NCI-H526 treated with DMSO at 0.1 percent for 48 hours (cell line): ENCODE results near the gene GP5.

ENCODE experiments used
- DNase-seq: peaks from one replicate; lab custom pipeline; 2025; lab: John Stamatoyannopoulos, UW

Gene GP5

GRCh38 chr3:194376241-194376560 lies 22.9 kb downstream of the GP5 start:
- DNase-seq, result no peak

- no peak for DNase-seq
Measured at GRCh38 chr3:194375473-194376240, 23.4 kb downstream of the GP5 start.

- no peak for DNase-seq
Measured at GRCh38 chr3:194374935-194375334, 24.1 kb downstream of the GP5 start.

- no peak for DNase-seq
Measured at GRCh38 chr3:194373899-194374298, 25.2 kb downstream of the GP5 start.

GRCh38 chr3:194373028-194373427 lies 26.0 kb downstream of the GP5 start:
- DNase-seq, result no peak

- DNase-seq, result no peak
Measured at GRCh38 chr3:194370753-194371152, 28.3 kb downstream of the GP5 start.

- DNase-seq, result no peak
Measured at GRCh38 chr3:194369522-194370279, 29.4 kb downstream of the GP5 start, which contains the start of gene LRRC15. LRRC15 (minus strand) TSS chr3:194369743; CDS start chr3:194361043, 8,700 bp downstream.

GRCh38 chr3:194368918-194369317 lies 30.1 kb downstream of the GP5 start:
- no peak for DNase-seq

GRCh38 chr3:194367992-194368841 lies 30.8 kb downstream of the GP5 start:
- no peak for DNase-seq

GRCh38 chr3:194365978-194366490 lies 33.0 kb downstream of the GP5 start:
- DNase-seq, result no peak

GRCh38 chr3:194365526-194365925 lies 33.5 kb downstream of the GP5 start:
- no peak for DNase-seq

- DNase-seq, result no peak
Measured at GRCh38 chr3:194364652-194365434, 34.2 kb downstream of the GP5 start.

GRCh38 chr3:194364314-194364651 lies 34.8 kb downstream of the GP5 start:
- DNase-seq, result no peak

- DNase-seq, result no peak
Measured at GRCh38 chr3:194360568-194360967, 38.5 kb downstream of the GP5 start.

GRCh38 chr3:194357681-194358080 lies 41.4 kb downstream of the GP5 start:
- no peak for DNase-seq

GRCh38 chr3:194355379-194355778 lies 43.7 kb downstream of the GP5 start:
- no peak for DNase-seq

GRCh38 chr3:194354315-194354714 lies 44.8 kb downstream of the GP5 start:
- DNase-seq, result no peak

GRCh38 chr3:194352667-194353246 lies 46.3 kb downstream of the GP5 start:
- DNase-seq, result no peak

GRCh38 chr3:194351952-194352536 lies 47.0 kb downstream of the GP5 start:
- no peak for DNase-seq

- no peak for DNase-seq
Measured at GRCh38 chr3:194351080-194351672, 47.9 kb downstream of the GP5 start, which contains the start of gene CPN2. CPN2 (minus strand) TSS chr3:194351328; CDS start chr3:194342702, 8,626 bp downstream.
